GM12878 (cell line): ENCODE measurements around the gene LYL1. TPM values are rescaled to one million over a fixed set of nuclear protein-coding genes. Genes with fewer than 3 reads are reported as not detected.
A peak's percentile ranks its signal among the peaks of the same experiment; 100 is the strongest.

ENCODE experiments used
- ATAC-seq: fragments of 200-7000 bp; cut with Tn5 transposase; 3 replicates; pipeline ENCODE4 v1.9.1; 2020; ENCODE audit warnings: mild to moderate bottlenecking, moderate library complexity
- BruUV-seq: library from RNA; stranded (reverse); fragments of 400-500 nt; replicated peaks from 2 replicates; lab custom pipeline; 2021; lab: Mats Ljungman, UMichigan
- CTCF ChIA-PET: fragments of 300-600 bp; sonication (Branson Sonifier 250); formaldehyde crosslinking; extraction: SDS; loops from one replicate; lab custom pipeline; 2021; ENCODE audit warnings: inconsistent platforms; lab: Yijun Ruan, JAX
- POLR2A ChIA-PET: fragments of 350-600 bp; formaldehyde crosslinking; extraction: SDS; loops from one replicate; lab custom pipeline; 2021; ENCODE audit warnings: inconsistent platforms; lab: Charles Lee
- RAD21 ChIA-PET: fragments of 300-600 bp; sonication (Branson Sonifier 250); formaldehyde crosslinking; loops from one replicate; lab custom pipeline; 2023; ENCODE audit warnings: antibody characterized with exemption; ENCODE audit not compliant: unreplicated experiment; lab: Charles Lee
- SMC1A ChIA-PET: fragments of 300-600 bp; sonication (Branson Sonifier 250); formaldehyde crosslinking; loops from one replicate; lab custom pipeline; 2023; ENCODE audit not compliant: unreplicated experiment, uncharacterized antibody; lab: Charles Lee
- DNase-seq: peaks from one replicate; pipeline ENCODE4 v3.0.0-alpha.2; 2011; ENCODE audit warnings: low read depth, low spot score
- FAIRE-seq: peaks from 3 replicates; lab custom pipeline; 2011; peaks lifted over from hg19 to GRCh38; lab: Jason Lieb, UNC
- H2AFZ ChIP-seq: 2 replicates; pipeline ENCODE4 v1.6.0; 2011; ENCODE audit warnings: low read depth, low read length, control low read depth; ENCODE audit not compliant: control insufficient read depth
- H3K27ac ChIP-seq: 2 replicates; pipeline ENCODE4 v1.5.1; 2011; ENCODE audit warnings: control low read depth; ENCODE audit not compliant: control insufficient read depth, insufficient read depth
- H3K27me3 ChIP-seq, 2 experiments: replicated peaks in 1 of 2; 2 replicates each; pipeline versions ENCODE4 v1.6.0 to v1.6.1; 2011; ENCODE audit warnings: low read length in 1 of 2; ENCODE audit not compliant: control insufficient read depth in 2 of 2, insufficient read depth in 2 of 2
- H3K36me3 ChIP-seq, 2 experiments: 2 replicates each; pipeline ENCODE4 v1.5.1; 2011; ENCODE audit warnings: low read length in 1 of 2; ENCODE audit not compliant: control insufficient read depth in 2 of 2, insufficient read depth in 2 of 2
- H3K4me1 ChIP-seq: 2 replicates; pipeline ENCODE4 v1.6.1; 2011; ENCODE audit warnings: mild to moderate bottlenecking, low read length, moderate library complexity, mixed read lengths; ENCODE audit not compliant: control insufficient read depth, insufficient read depth
- H3K4me2 ChIP-seq: 2 replicates; pipeline ENCODE4 v1.6.0; 2011; ENCODE audit warnings: control low read depth; ENCODE audit not compliant: control insufficient read depth, insufficient read depth
- H3K4me3 ChIP-seq: fragments of 200-600 bp; sonication (generic); 2 replicates; pipeline ENCODE4 v1.5.1; 2016
- H3K79me2 ChIP-seq: 2 replicates; pipeline ENCODE4 v1.6.0; 2011; ENCODE audit warnings: low read length; ENCODE audit not compliant: control insufficient read depth, insufficient read depth
- H3K9ac ChIP-seq: 2 replicates; pipeline ENCODE4 v1.8.0; 2011; ENCODE audit warnings: low read length, control low read depth, mixed read lengths; ENCODE audit not compliant: control insufficient read depth, insufficient read depth
- H3K9me3 ChIP-seq: replicated peaks from 3 replicates; pipeline ENCODE4 v1.5.1; 2011; ENCODE audit warnings: mild to moderate bottlenecking, low read length; ENCODE audit not compliant: control insufficient read depth, insufficient read depth
- H4K20me1 ChIP-seq: 2 replicates; pipeline ENCODE4 v1.6.0; 2011; ENCODE audit not compliant: control insufficient read depth, insufficient read depth
- GATAD2B ChIP-seq: fragments of 450-650 bp; conservative IDR thresholded peaks from 2 replicates; pipeline ENCODE4 v1.6.1; 2017; ENCODE audit warnings: low read depth, mild to moderate bottlenecking, moderate library complexity
- HCFC1 ChIP-seq: fragments of 150-350 bp; IDR thresholded peaks from 2 replicates; pipeline ENCODE4 v1.6.1; 2014; ENCODE audit warnings: low read length
- MYC ChIP-seq: IDR thresholded peaks from 2 replicates; pipeline ENCODE4 v1.6.1; 2011; ENCODE audit warnings: mild to moderate bottlenecking, low read length, moderate library complexity, inconsistent platforms; ENCODE audit not compliant: insufficient read depth, insufficient replicate concordance, insufficient read length, severe bottlenecking
- NR2F1 ChIP-seq: fragments of 450-650 bp; conservative IDR thresholded peaks from 2 replicates; pipeline ENCODE4 v1.6.1; 2017; ENCODE audit warnings: mild to moderate bottlenecking
- RAD21 ChIP-seq: IDR thresholded peaks from 2 replicates; pipeline ENCODE4 v1.6.1; 2011; ENCODE audit warnings: mild to moderate bottlenecking, low read depth, low read length, moderate library complexity; ENCODE audit not compliant: insufficient read depth
- RELA ChIP-seq: fragments of 450-650 bp; IDR thresholded peaks from 2 replicates; pipeline ENCODE4 v1.8.0; 2014; ENCODE audit warnings: borderline replicate concordance; ENCODE audit not compliant: partially characterized antibody
- TAF1 ChIP-seq: IDR thresholded peaks from 2 replicates; pipeline ENCODE4 v1.6.1; 2011; ENCODE audit warnings: mild to moderate bottlenecking, low read depth, low read length, borderline replicate concordance
- TCF12 ChIP-seq: IDR thresholded peaks from 2 replicates; pipeline ENCODE4 v1.6.1; 2011; ENCODE audit warnings: low read depth, mild to moderate bottlenecking, low read length
- TCF3 ChIP-seq: IDR thresholded peaks from 2 replicates; pipeline ENCODE4 v1.6.1; 2012; ENCODE audit warnings: low read depth, mild to moderate bottlenecking, low read length, borderline replicate concordance; ENCODE audit not compliant: insufficient read depth
- ZNF217 ChIP-seq: fragments of 450-650 bp; IDR thresholded peaks from 2 replicates; pipeline ENCODE4 v1.6.1; 2017; ENCODE audit warnings: antibody characterized with exemption, mild to moderate bottlenecking
- WGBS: methylation state at CpG from one replicate; pipeline ENCODE4 v1.1.6; 2016; ENCODE audit warnings: low lambda C conversion rate; ENCODE audit not compliant: insufficient replicate concordance, insufficient coverage; ENCODE audit errors: missing lambda C conversion rate; 5-methylcytosine and 5-hydroxymethylcytosine counted together
- in situ Hi-C: fragments of 300-500 bp; cut with MboI; formaldehyde crosslinking; loops from 9 replicates; pipeline ENCODE4 v1.14.3; 2018; ENCODE audit warnings: mixed read lengths
- intact Hi-C: fragments of 100-400 bp; cut with micrococcal nuclease; formaldehyde crosslinking; loops from one replicate; pipeline ENCODE4 v1.14.2; 2022; ENCODE audit not compliant: unreplicated experiment
- polyA plus RNA-seq, 11 experiments: library from polyadenylated mRNA; depleted of rRNA in 4 of 11; unstranded in 6 of 11; stranded (reverse) in 5 of 11; fragments of >200 nt; fragmentation: Nextera tagmentation in 4 of 11; fragmentation: Illumina TruSeq in 1 of 11; extraction: Ambion mirVana in 4 of 11; extraction: Trizol in 1 of 11; gene quantifications; 1 replicate in 1 of 11; 2 replicates in 10 of 11; pipeline versions ENCODE4 v1.2.1 to v1.2.3, GENCODE V29; 2011 to 2016; ENCODE audit warnings: inconsistent platforms in 2 of 11, missing spikeins in 2 of 11, low read depth in 1 of 11
- total RNA-seq, 4 experiments: library from RNA; depleted of rRNA in 3 of 4; stranded (reverse); fragments of >200 nt in 3 of 4; fragmentation: Illumina TruSeq in 1 of 4; extraction: Trizol in 1 of 4; gene quantifications; 2 replicates each; pipeline versions ENCODE4 v1.2.1 to v1.2.3, GENCODE V29; 2013 to 2021
- TF ChIP-seq, protein P1 (sequence below): fragments of 450-650 bp; IDR thresholded peaks from 2 replicates; pipeline ENCODE4 v1.6.1; 2017; ENCODE audit warnings: mild to moderate bottlenecking, moderate library complexity

LYL1 gene
- total and polyA plus RNA-seq, 10 of the 15 experiments (the other 5 are each of a cell fraction or from before 2014, with no cell fraction given), result 0.10 to 34.8 (median 4.4) TPM

DNA sequence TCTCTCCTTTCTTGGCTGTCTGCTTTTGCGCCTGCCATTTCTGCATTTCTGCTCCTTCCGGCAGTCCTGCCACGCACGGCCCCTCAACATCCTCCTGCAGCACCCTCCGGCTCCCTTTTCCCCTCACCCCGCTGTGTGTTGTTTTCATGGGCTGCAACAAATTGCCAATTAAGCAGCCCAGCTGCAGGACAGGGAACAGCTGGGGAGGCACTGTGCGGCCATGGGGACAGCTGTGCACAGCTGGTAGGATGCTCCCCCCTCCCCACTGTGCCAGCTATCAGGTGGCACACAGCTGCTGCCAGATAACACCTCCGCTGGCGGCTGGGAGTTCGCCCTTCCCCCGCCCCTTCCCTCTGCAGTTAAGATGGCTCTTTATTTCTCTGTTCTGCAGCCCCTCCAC lies 25.4 kb downstream of the LYL1 start:
- Histone ChIP-seq H3K4me1 (no peaks in the 10 kb centered on the region), H3K4me3 (no peak overlapping the region), H3K9ac (no peak overlapping the region), H3K27me3 (peaks cover 1 to 3% of the 10 kb centered on the region in 2 experiments), H2AFZ (no peak overlapping the region), H3K36me3 (no peaks in the 10 kb centered on the region), H3K27ac (no peak overlapping the region), H3K9me3 (no peaks in the 10 kb centered on the region), H3K79me2 (no peaks in the 10 kb centered on the region), H4K20me1 (no peaks in the 10 kb centered on the region), H3K4me2 (no peak overlapping the region)
- DNase-seq, result no peak
- ATAC-seq, result no peak
- ChIA-PET SMC1A (no interaction called here), POLR2A (no interaction called here), CTCF (no interaction called here), RAD21 (no interaction called here)
- WGBS, result 11% methylated on average over 11 of the region's 11 CpGs
- FAIRE-seq, result no peak
- intact Hi-C loops, result no loop called here
- BruUV-seq, result no TSS peak
- TF ChIP-seq GATAD2B (no peak), RAD21 (no peak), TCF3 (0 out of 2 replicates have a peak, but pooled peaks have one; percentile 11), RELA (no peak), TAF1 (no peak), TCF12 (0 out of 2 replicates have a peak, but pooled peaks have one; percentile 20), MYC (no peak), HCFC1 (no peak), ZNF217 (no peak), NR2F1 (no peak)
- TF ChIP-seq, protein P1, sequence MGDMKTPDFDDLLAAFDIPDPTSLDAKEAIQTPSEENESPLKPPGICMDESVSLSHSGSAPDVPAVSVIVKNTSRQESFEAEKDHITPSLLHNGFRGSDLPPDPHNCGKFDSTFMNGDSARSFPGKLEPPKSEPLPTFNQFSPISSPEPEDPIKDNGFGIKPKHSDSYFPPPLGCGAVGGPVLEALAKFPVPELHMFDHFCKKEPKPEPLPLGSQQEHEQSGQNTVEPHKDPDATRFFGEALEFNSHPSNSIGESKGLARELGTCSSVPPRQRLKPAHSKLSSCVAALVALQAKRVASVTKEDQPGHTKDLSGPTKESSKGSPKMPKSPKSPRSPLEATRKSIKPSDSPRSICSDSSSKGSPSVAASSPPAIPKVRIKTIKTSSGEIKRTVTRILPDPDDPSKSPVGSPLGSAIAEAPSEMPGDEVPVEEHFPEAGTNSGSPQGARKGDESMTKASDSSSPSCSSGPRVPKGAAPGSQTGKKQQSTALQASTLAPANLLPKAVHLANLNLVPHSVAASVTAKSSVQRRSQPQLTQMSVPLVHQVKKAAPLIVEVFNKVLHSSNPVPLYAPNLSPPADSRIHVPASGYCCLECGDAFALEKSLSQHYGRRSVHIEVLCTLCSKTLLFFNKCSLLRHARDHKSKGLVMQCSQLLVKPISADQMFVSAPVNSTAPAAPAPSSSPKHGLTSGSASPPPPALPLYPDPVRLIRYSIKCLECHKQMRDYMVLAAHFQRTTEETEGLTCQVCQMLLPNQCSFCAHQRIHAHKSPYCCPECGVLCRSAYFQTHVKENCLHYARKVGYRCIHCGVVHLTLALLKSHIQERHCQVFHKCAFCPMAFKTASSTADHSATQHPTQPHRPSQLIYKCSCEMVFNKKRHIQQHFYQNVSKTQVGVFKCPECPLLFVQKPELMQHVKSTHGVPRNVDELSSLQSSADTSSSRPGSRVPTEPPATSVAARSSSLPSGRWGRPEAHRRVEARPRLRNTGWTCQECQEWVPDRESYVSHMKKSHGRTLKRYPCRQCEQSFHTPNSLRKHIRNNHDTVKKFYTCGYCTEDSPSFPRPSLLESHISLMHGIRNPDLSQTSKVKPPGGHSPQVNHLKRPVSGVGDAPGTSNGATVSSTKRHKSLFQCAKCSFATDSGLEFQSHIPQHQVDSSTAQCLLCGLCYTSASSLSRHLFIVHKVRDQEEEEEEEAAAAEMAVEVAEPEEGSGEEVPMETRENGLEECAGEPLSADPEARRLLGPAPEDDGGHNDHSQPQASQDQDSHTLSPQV, result no peak
- in situ Hi-C loops, result no loop called here
